ENCODE results near the gene LRRC28. TPM values are rescaled to one million over a fixed set of nuclear protein-coding genes. Genes with fewer than 3 reads are reported as not detected.

LRRC28 gene
- total RNA-seq, 2 experiments from 2014 or later: 12.5 to 14.4 TPM

- Mint-ChIP-seq H3K27me3 (no peaks in the 10 kb centered on the region), H3K4me1 (ENCODE audit: low read depth) (no peaks in the 10 kb centered on the region), H3K36me3 (ENCODE audit: low read depth) (peaks cover 6% of the 10 kb centered on the region), H3K27ac (no peak overlapping the region), H3K4me3 (no peak overlapping the region), H3K9me3 (no peaks in the 10 kb centered on the region)
- ChIA-PET POLR2A (no interaction called here), CTCF (interaction anchor here (0.6 kb wide), 1 partner anchor 363 kb away, joined by 3 read pairs; no protein-coding TSS in a partner anchor)
- Histone ChIP-seq H3K4me3 (ENCODE audit: low read length) (no peak overlapping the region), H3K4me1 (ENCODE audit: insufficient read depth, low read length) (no peaks in the 10 kb centered on the region), H3K27me3 (ENCODE audit: control insufficient read depth in 1 of 2, insufficient read depth in 2 of 2, low read length in 2 of 2) (no peaks in the 10 kb centered on the region), H3K9me3 (ENCODE audit: control insufficient read depth in 1 of 2, insufficient read depth in 1 of 2, low read length in 2 of 2) (no peaks in the 10 kb centered on the region), H3K27ac (ENCODE audit: low read depth in 1 of 2, low read length in 2 of 2) (no peak overlapping the region), H3K36me3 (ENCODE audit: insufficient read depth, low read length) (no peaks in the 10 kb centered on the region)
- DNase-seq (no peak), ATAC-seq (ENCODE audit: poor library complexity) (no peak)
- intact Hi-C loops (cut with DNase I, micrococcal nuclease): no loop called here
- TF ChIP-seq CTCF (IDR thresholded peaks at IDR 0.05): no peak
These were observed 16.7 kb downstream of the LRRC28 start for GRCh38 chr15:99267957-99268356.

GRCh38 chr15:99268431-99268830, 17.1 kb downstream of the LRRC28 start:
- ATAC-seq (ENCODE audit: poor library complexity): no peak
- no peaks in the 10 kb centered on the region for H3K27me3 Mint-ChIP-seq
- intact Hi-C loops (cut with DNase I, micrococcal nuclease): no loop called here
- Histone ChIP-seq H3K27ac (ENCODE audit: low read depth in 1 of 2, low read length in 2 of 2) (no peak overlapping the region), H3K27me3 (ENCODE audit: control insufficient read depth in 1 of 2, insufficient read depth in 2 of 2, low read length in 2 of 2) (no peaks in the 10 kb centered on the region), H3K4me3 (ENCODE audit: low read length) (no peak overlapping the region), H3K9me3 (ENCODE audit: control insufficient read depth in 1 of 2, insufficient read depth in 1 of 2, low read length in 2 of 2) (no peaks in the 10 kb centered on the region), H3K4me1 (ENCODE audit: insufficient read depth, low read length) (no peaks in the 10 kb centered on the region), H3K36me3 (ENCODE audit: insufficient read depth, low read length) (no peaks in the 10 kb centered on the region)
- ChIA-PET POLR2A (interaction anchor here (0.8 kb wide), 1 partner anchor 436 kb away, joined by 3 read pairs; no protein-coding TSS in a partner anchor), CTCF (no interaction called here)
- no peaks in the 10 kb centered on the region for H3K9me3 Mint-ChIP-seq
- H3K4me1 Mint-ChIP-seq (ENCODE audit: low read depth): no peaks in the 10 kb centered on the region
- no peak for DNase-seq
- peaks cover 6% of the 10 kb centered on the region for H3K36me3 Mint-ChIP-seq (ENCODE audit: low read depth)
- TF ChIP-seq CTCF (IDR thresholded peaks at IDR 0.05): no peak
- H3K27ac Mint-ChIP-seq: no peak overlapping the region
- no peak overlapping the region for H3K4me3 Mint-ChIP-seq

- no peaks in the 10 kb centered on the region for H3K27me3 ChIP-seq (ENCODE audit: control insufficient read depth in 1 of 2, insufficient read depth in 2 of 2, low read length in 2 of 2)
- POLR2A ChIA-PET: no interaction called here
- H3K4me3 Mint-ChIP-seq: no peak overlapping the region
- no peak for TF ChIP-seq CTCF (IDR thresholded peaks at IDR 0.05)
- CTCF ChIA-PET: interaction anchor here (1.0 to 3.0 kb wide), 5 partner anchors 8 to 503 kb away, joined by 3 to 30 read pairs (median 6); no protein-coding TSS in a partner anchor
- H3K4me1 ChIP-seq (ENCODE audit: insufficient read depth, low read length): no peaks in the 10 kb centered on the region
- H3K4me3 ChIP-seq (ENCODE audit: low read length): no peak overlapping the region
- no peak overlapping the region for H3K27ac ChIP-seq (ENCODE audit: low read depth in 1 of 2, low read length in 2 of 2)
- no peaks in the 10 kb centered on the region for H3K9me3 Mint-ChIP-seq
- H3K27ac Mint-ChIP-seq: no peak overlapping the region
- H3K9me3 ChIP-seq (ENCODE audit: control insufficient read depth in 1 of 2, insufficient read depth in 1 of 2, low read length in 2 of 2): no peaks in the 10 kb centered on the region
- intact Hi-C loops (cut with DNase I, micrococcal nuclease): loop anchor here (1.0 to 10.0 kb wide), 8 partner anchors 71 to 1734 kb away; no protein-coding TSS in a partner anchor
- ATAC-seq (ENCODE audit: poor library complexity) (no peak), DNase-seq (no peak)
- no peaks in the 10 kb centered on the region for H3K36me3 ChIP-seq (ENCODE audit: insufficient read depth, low read length)
- H3K27me3 Mint-ChIP-seq: no peaks in the 10 kb centered on the region
- H3K4me1 Mint-ChIP-seq (ENCODE audit: low read depth): peaks cover 12% of the 10 kb centered on the region
- H3K36me3 Mint-ChIP-seq (ENCODE audit: low read depth): no peaks in the 10 kb centered on the region
These were observed 22.5 kb downstream of the LRRC28 start for GRCh38 chr15:99273801-99274200.
